Muscle of leg (tissue), 11 donors: ENCODE measurements around the gene SLC12A2. TPM values are rescaled to one million over a fixed set of nuclear protein-coding genes. Genes with fewer than 3 reads are reported as not detected.

ENCODE experiments used
- DNase-seq: peaks from one replicate; pipeline ENCODE4 v3.0.0; 2013
- H3K27ac ChIP-seq: one replicate; pipeline ENCODE4 v1.5.1; 2013; ENCODE audit warnings: mild to moderate bottlenecking, low read length, control low read depth
- H3K27me3 ChIP-seq: one replicate; pipeline ENCODE4 v1.6.1; 2013; ENCODE audit warnings: low read length; ENCODE audit not compliant: control insufficient read depth, insufficient read depth
- H3K36me3 ChIP-seq: one replicate; pipeline ENCODE4 v1.6.1; 2013; ENCODE audit warnings: low read length; ENCODE audit not compliant: control insufficient read depth, insufficient read depth
- H3K4me1 ChIP-seq: one replicate; pipeline ENCODE4 v1.6.1; 2013; ENCODE audit warnings: low read length; ENCODE audit not compliant: control insufficient read depth, insufficient read depth
- H3K4me3 ChIP-seq: one replicate; pipeline ENCODE4 v1.5.1; 2013; ENCODE audit warnings: low read length, control low read depth
- H3K9me3 ChIP-seq: replicated peaks from 2 replicates; pipeline ENCODE4 v1.6.1; 2013; ENCODE audit warnings: low read depth, low read length; ENCODE audit not compliant: control insufficient read depth
- WGBS: methylation state at CpG from one replicate; pipeline ENCODE4 v1.1.5; 2013; ENCODE audit warnings: missing lambda C conversion rate; ENCODE audit not compliant: insufficient coverage; 5-methylcytosine and 5-hydroxymethylcytosine counted together
- polyA plus RNA-seq, 8 donors: library from polyadenylated mRNA; unstranded; fragments of 120-200 nt; gene quantifications; one replicate each; pipeline versions ENCODE4 v1.2.1 to v1.2.3, GENCODE V29; 2013; ENCODE audit warnings: inconsistent platforms in 1 of 8, low replicate concordance in 1 of 8; ENCODE audit not compliant: insufficient read length in 8 of 8, insufficient read depth in 1 of 8
- total RNA-seq: library from RNA; stranded (reverse); fragments of 120-200 nt; gene quantifications from one replicate; pipeline ENCODE4 v1.2.4, GENCODE V29; 2013

SLC12A2 gene
- total and polyA plus RNA-seq, 9 donors = 13.7 to 29.1 (median 21.7) TPM

- H3K36me3 ChIP-seq = no peaks in the 10 kb centered on the region
- no peaks in the 10 kb centered on the region for H3K9me3 ChIP-seq
- no peak overlapping the region for H3K4me3 ChIP-seq
- DNase-seq = no peak
- H3K27ac ChIP-seq = no peak overlapping the region
- no peaks in the 10 kb centered on the region for H3K4me1 ChIP-seq
- no peaks in the 10 kb centered on the region for H3K27me3 ChIP-seq
Measured at GRCh38 chr5:128074171-128074570, 9.4 kb upstream of the SLC12A2 start.

GRCh38 chr5:128074953-128075352 lies 8.6 kb upstream of the SLC12A2 start:
- Histone ChIP-seq H3K9me3 (no peaks in the 10 kb centered on the region), H3K4me3 (no peak overlapping the region), H3K27ac (no peak overlapping the region), H3K36me3 (no peaks in the 10 kb centered on the region), H3K4me1 (no peaks in the 10 kb centered on the region), H3K27me3 (no peaks in the 10 kb centered on the region)
- no peak for DNase-seq

GRCh38 chr5:128077526-128077925 lies 6.0 kb upstream of the SLC12A2 start:
- WGBS = no CpG with 5 or more reads among the region's 2 CpGs
- Histone ChIP-seq H3K36me3 (no peaks in the 10 kb centered on the region), H3K27ac (no peak overlapping the region), H3K27me3 (no peaks in the 10 kb centered on the region), H3K4me1 (peaks cover 2% of the 10 kb centered on the region), H3K4me3 (no peak overlapping the region), H3K9me3 (no peaks in the 10 kb centered on the region)
- no peak for DNase-seq

GRCh38 chr5:128081111-128081851 lies 2.3 kb upstream of the SLC12A2 start:
- Histone ChIP-seq H3K9me3 (no peaks in the 10 kb centered on the region), H3K36me3 (no peaks in the 10 kb centered on the region), H3K27me3 (no peaks in the 10 kb centered on the region), H3K4me1 (peaks cover 2% of the 10 kb centered on the region), H3K27ac (peak overlapping the region; percentile 53), H3K4me3 (no peak overlapping the region)
- 89% methylated on average over 1 of the region's 5 CpGs for WGBS
- DNase-seq = peak; percentile 42

GRCh38 chr5:128082551-128083032 lies 974 bp upstream of the SLC12A2 start:
- no peak for DNase-seq
- H3K4me3 ChIP-seq = peak overlapping the region; percentile 63
- H3K9me3 ChIP-seq = no peaks in the 10 kb centered on the region
- no peaks in the 10 kb centered on the region for H3K36me3 ChIP-seq
- H3K4me1 ChIP-seq = peaks cover 2% of the 10 kb centered on the region
- WGBS = under 1% methylated on average over 20 of the region's 25 CpGs
- peak overlapping the region; percentile 84 for H3K27ac ChIP-seq
- no peaks in the 10 kb centered on the region for H3K27me3 ChIP-seq

- Histone ChIP-seq H3K27ac (peak overlapping the region; percentile 80), H3K36me3 (no peaks in the 10 kb centered on the region), H3K4me3 (peak overlapping the region; percentile 63), H3K9me3 (no peaks in the 10 kb centered on the region), H3K27me3 (no peaks in the 10 kb centered on the region), H3K4me1 (peaks cover 2% of the 10 kb centered on the region)
- DNase-seq = no peak
- WGBS = under 1% methylated on average over 53 of the region's 53 CpGs
Measured at GRCh38 chr5:128083811-128084227, 253 bp downstream of the SLC12A2 start.

- Histone ChIP-seq H3K4me1 (peaks cover 2% of the 10 kb centered on the region), H3K27ac (peak overlapping the region; percentile 45), H3K4me3 (peak overlapping the region; percentile 63), H3K9me3 (no peaks in the 10 kb centered on the region), H3K27me3 (no peaks in the 10 kb centered on the region), H3K36me3 (no peaks in the 10 kb centered on the region)
- 1% methylated on average over 54 of the region's 71 CpGs for WGBS
- DNase-seq = peak; percentile 42
Measured at GRCh38 chr5:128084228-128085167, 932 bp downstream of the SLC12A2 start.

GRCh38 chr5:128085413-128085812 lies 1.8 kb downstream of the SLC12A2 start:
- peaks cover 2% of the 10 kb centered on the region for H3K4me1 ChIP-seq
- no peaks in the 10 kb centered on the region for H3K27me3 ChIP-seq
- peak overlapping the region; percentile 63 for H3K4me3 ChIP-seq
- H3K36me3 ChIP-seq = no peaks in the 10 kb centered on the region
- no peak for DNase-seq
- no peak overlapping the region for H3K27ac ChIP-seq
- 50% methylated on average over 2 of the region's 4 CpGs for WGBS
- no peaks in the 10 kb centered on the region for H3K9me3 ChIP-seq

GRCh38 chr5:128091579-128091978 lies 8.0 kb downstream of the SLC12A2 start:
- peaks cover 4% of the 10 kb centered on the region for H3K9me3 ChIP-seq
- H3K27ac ChIP-seq = no peak overlapping the region
- H3K36me3 ChIP-seq = no peaks in the 10 kb centered on the region
- no peak overlapping the region for H3K4me3 ChIP-seq
- no peak for DNase-seq
- H3K4me1 ChIP-seq = no peaks in the 10 kb centered on the region
- no peaks in the 10 kb centered on the region for H3K27me3 ChIP-seq

GRCh38 chr5:128092144-128092543 lies 8.6 kb downstream of the SLC12A2 start:
- Histone ChIP-seq H3K4me1 (no peaks in the 10 kb centered on the region), H3K9me3 (peaks cover 7% of the 10 kb centered on the region), H3K4me3 (no peak overlapping the region), H3K27ac (no peak overlapping the region), H3K27me3 (no peaks in the 10 kb centered on the region), H3K36me3 (no peaks in the 10 kb centered on the region)
- WGBS = 88% methylated on average over 1 of the region's 4 CpGs
- DNase-seq = no peak
